H9 (cell line): ENCODE measurements around the gene ARID1B. TPM values are rescaled to one million over a fixed set of nuclear protein-coding genes. Genes with fewer than 3 reads are reported as not detected.

ENCODE experiments used
- DNase-seq: peaks from one replicate; pipeline ENCODE4 v3.0.0-alpha.2; 2017
- H2AFZ ChIP-seq: one replicate; pipeline ENCODE4 v1.6.1; 2013; ENCODE audit warnings: mild to moderate bottlenecking, low read length, control low read depth, moderate library complexity
- H2AK5ac ChIP-seq: 2 replicates; pipeline ENCODE4 v1.6.1; 2013; ENCODE audit warnings: low read length, control low read depth, mixed read lengths; ENCODE audit not compliant: insufficient read length
- H2BK120ac ChIP-seq: one replicate; pipeline ENCODE4 v1.6.1; 2013; ENCODE audit warnings: low read depth, mild to moderate bottlenecking, low read length, control low read depth, inconsistent platforms; ENCODE audit not compliant: poor library complexity, severe bottlenecking
- H2BK12ac ChIP-seq: 2 replicates; pipeline ENCODE4 v1.6.1; 2013; ENCODE audit warnings: low read length, control low read depth, mixed read lengths, low read depth; ENCODE audit not compliant: insufficient read length
- H2BK15ac ChIP-seq: 2 replicates; pipeline ENCODE4 v1.6.1; 2013; ENCODE audit warnings: low read depth, low read length, control low read depth
- H2BK20ac ChIP-seq: one replicate; pipeline ENCODE4 v1.6.1; 2013; ENCODE audit warnings: low read depth, mild to moderate bottlenecking, low read length, control low read depth, inconsistent platforms; ENCODE audit not compliant: poor library complexity, severe bottlenecking
- H2BK5ac ChIP-seq: 2 replicates; pipeline ENCODE4 v1.6.1; 2013; ENCODE audit warnings: low read length, control low read depth, mixed read lengths; ENCODE audit not compliant: insufficient read length
- H3K14ac ChIP-seq: 2 replicates; pipeline ENCODE4 v1.6.1; 2013; ENCODE audit warnings: low read length, control low read depth; ENCODE audit not compliant: insufficient read depth
- H3K18ac ChIP-seq: 2 replicates; pipeline ENCODE4 v1.6.1; 2013; ENCODE audit warnings: low read depth, mild to moderate bottlenecking, mixed read lengths, low read length, control low read depth; ENCODE audit not compliant: insufficient read length
- H3K23ac ChIP-seq: 2 replicates; pipeline ENCODE4 v1.6.1; 2013; ENCODE audit warnings: low read length, control low read depth, mixed read lengths, low read depth; ENCODE audit not compliant: insufficient read length
- H3K23me2 ChIP-seq: 2 replicates; pipeline ENCODE4 v1.6.1; 2013; ENCODE audit warnings: low read depth, mild to moderate bottlenecking, mixed read lengths, low read length, control low read depth; ENCODE audit not compliant: insufficient read length, poor library complexity, severe bottlenecking
- H3K27ac ChIP-seq: 2 replicates; pipeline ENCODE4 v1.5.1; 2013; ENCODE audit warnings: low read length, control low read depth, mixed read lengths, low read depth; ENCODE audit not compliant: insufficient read length
- H3K27me3 ChIP-seq: 2 replicates; pipeline ENCODE4 v1.6.1; 2013; ENCODE audit warnings: low read length, control low read depth, inconsistent platforms; ENCODE audit not compliant: insufficient read depth
- H3K4ac ChIP-seq: 2 replicates; pipeline ENCODE4 v1.6.1; 2013; ENCODE audit warnings: low read depth, mild to moderate bottlenecking, control low read depth, inconsistent platforms, low read length, moderate library complexity
- H3K4me1 ChIP-seq: 2 replicates; pipeline ENCODE4 v1.6.1; 2013; ENCODE audit warnings: low read length, control low read depth, inconsistent platforms; ENCODE audit not compliant: insufficient read depth
- H3K4me2 ChIP-seq: 2 replicates; pipeline ENCODE4 v1.6.1; 2013; ENCODE audit warnings: low read length, control low read depth, mixed read lengths; ENCODE audit not compliant: insufficient read length, insufficient read depth
- H3K56ac ChIP-seq: 2 replicates; pipeline ENCODE4 v1.6.1; 2013; ENCODE audit warnings: low read depth, mild to moderate bottlenecking, mixed read lengths, low read length, control low read depth; ENCODE audit not compliant: insufficient read length
- H3K79me1 ChIP-seq: 2 replicates; pipeline ENCODE4 v1.6.1; 2013; ENCODE audit warnings: low read depth, mild to moderate bottlenecking, moderate library complexity, low read length, control low read depth, inconsistent platforms; ENCODE audit not compliant: insufficient read depth, poor library complexity, severe bottlenecking
- H3K79me2 ChIP-seq: 2 replicates; pipeline ENCODE4 v1.6.1; 2013; ENCODE audit warnings: low read length, control low read depth, inconsistent platforms; ENCODE audit not compliant: insufficient read depth
- H3K9ac ChIP-seq: 2 replicates; pipeline ENCODE4 v1.6.1; 2013; ENCODE audit warnings: low read length, control low read depth, mixed read lengths; ENCODE audit not compliant: insufficient read length; ENCODE audit errors: extremely low read depth
- H3K9me3 ChIP-seq: one replicate; pipeline ENCODE4 v1.6.1; 2013; ENCODE audit warnings: low read depth, low read length, inconsistent platforms; ENCODE audit not compliant: control insufficient read depth
- H3T11ph ChIP-seq: one replicate; pipeline ENCODE4 v1.6.1; 2013; ENCODE audit warnings: mild to moderate bottlenecking, low read length, control low read depth, inconsistent platforms
- H4K20me1 ChIP-seq: one replicate; pipeline ENCODE4 v1.6.1; 2013; ENCODE audit not compliant: control insufficient read depth, insufficient read length, insufficient read depth
- H4K5ac ChIP-seq: 2 replicates; pipeline ENCODE4 v1.6.1; 2013; ENCODE audit warnings: low read depth, mild to moderate bottlenecking, mixed read lengths, low read length, control low read depth; ENCODE audit not compliant: insufficient read length
- H4K8ac ChIP-seq: replicated peaks from 2 replicates; pipeline ENCODE4 v1.6.1; 2013; ENCODE audit warnings: low read length, control low read depth, mixed read lengths, low read depth; ENCODE audit not compliant: insufficient read length
- H4K91ac ChIP-seq: 2 replicates; pipeline ENCODE4 v1.6.1; 2013; ENCODE audit warnings: low read depth, mild to moderate bottlenecking, moderate library complexity, mixed read lengths, low read length, control low read depth; ENCODE audit not compliant: insufficient read length
- H3K27ac Mint-ChIP-seq, 3 experiments: 2 replicates in 2 of 3; 3 replicates in 1 of 3; pipeline ENCODE4 v1.8.0; 2020 to 2021; ENCODE audit warnings: mixed read lengths in 3 of 3, mild to moderate bottlenecking in 1 of 3, moderate library complexity in 1 of 3
- H3K27me3 Mint-ChIP-seq: 2 replicates; pipeline ENCODE4 v1.8.0; 2021; ENCODE audit warnings: low read depth, mild to moderate bottlenecking, moderate library complexity, mixed read lengths
- H3K36me3 Mint-ChIP-seq, 3 experiments: 2 replicates in 2 of 3; 3 replicates in 1 of 3; pipeline ENCODE4 v1.8.0; 2020 to 2021; ENCODE audit warnings: low read depth in 3 of 3, mixed read lengths in 3 of 3; ENCODE audit not compliant: insufficient read depth in 1 of 3
- H3K4me1 Mint-ChIP-seq, 2 experiments: 2 replicates each; pipeline ENCODE4 v1.8.0; 2020; ENCODE audit warnings: mixed read lengths in 2 of 2
- H3K4me3 Mint-ChIP-seq, 2 experiments: 2 replicates in 1 of 2; 3 replicates in 1 of 2; pipeline ENCODE4 v1.8.0; 2020 to 2021; ENCODE audit warnings: mild to moderate bottlenecking in 2 of 2, mixed read lengths in 2 of 2, moderate library complexity in 1 of 2
- H3K9me3 Mint-ChIP-seq, 2 experiments: 2 replicates in 1 of 2; 3 replicates in 1 of 2; pipeline ENCODE4 v1.8.0; 2020; ENCODE audit warnings: mild to moderate bottlenecking in 2 of 2, mixed read lengths in 2 of 2, moderate library complexity in 1 of 2
- CTCF ChIP-seq: fragments of 200-600 bp; sonication (generic); conservative IDR thresholded peaks from 3 replicates; pipeline ENCODE4 v1.8.0; 2021; ENCODE audit warnings: antibody characterized with exemption, mild to moderate bottlenecking
- WGBS: extraction: QIAGEN DNeasy Blood & Tissue Kit; methylation state at CpG from one replicate; pipeline ENCODE4 v1.1.7; 2013; ENCODE audit warnings: missing lambda C conversion rate, low lambda C conversion rate, mixed read lengths; ENCODE audit not compliant: insufficient read length; ENCODE audit errors: extremely low coverage; 5-methylcytosine and 5-hydroxymethylcytosine counted together
- total RNA-seq: library from RNA; stranded (reverse); gene quantifications from 2 replicates; pipeline ENCODE4 v1.2.1, GENCODE V29; 2021

The ARID1B gene
- total RNA-seq, 1 experiment from 2014 or later, result 88.2 TPM

GRCh38 chr6:157088841-157089240, 311.7 kb downstream of the ARID1B start:
- peak overlapping the region in 1 of 2 experiments; percentile 5; a peak in 2 of 5 replicates for H3K4me3 Mint-ChIP-seq

More at GRCh38 chr6:157088841-157089240, 311.7 kb downstream of the ARID1B start:
- Mint-ChIP-seq H3K27me3 (no peaks in the 10 kb centered on the region), H3K9me3 (no peaks in the 10 kb centered on the region), H3K27ac (peak overlapping the region; percentile 31 to 94 (median 74)), H3K4me1 (peaks cover 47 to 54% of the 10 kb centered on the region in 2 experiments), H3K36me3 (peaks cover 4 to 15% (median 15%) of the 10 kb centered on the region in 3 experiments; a peak in 6 of 7 replicates)
- DNase-seq, result no peak
- Histone ChIP-seq H4K91ac (no peak overlapping the region), H3K9ac (no peak overlapping the region), H2BK120ac (peak overlapping the region; percentile 39), H3K23me2 (no peaks in the 10 kb centered on the region), H3K27me3 (no peaks in the 10 kb centered on the region), H3K4ac (peak overlapping the region; percentile 83; the same call in 1 of the 2 replicates), H3T11ph (peak overlapping the region; percentile 83), H3K9me3 (no peaks in the 10 kb centered on the region), H3K4me1 (peaks cover 11% of the 10 kb centered on the region), H2AFZ (no peak overlapping the region), H2BK20ac (no peak overlapping the region), H4K5ac (peak overlapping the region; percentile 33), H3K56ac (no peak overlapping the region), H4K8ac (no peak overlapping the region), H4K20me1 (no peaks in the 10 kb centered on the region), H3K4me2 (no peak overlapping the region), H2AK5ac (peak overlapping the region; percentile 37), H3K18ac (peak overlapping the region; percentile 88), H2BK12ac (peak overlapping the region; percentile 95), H2BK5ac (no peak overlapping the region), H3K79me2 (no peaks in the 10 kb centered on the region), H3K14ac (peak overlapping the region; percentile 82; the same call in 1 of the 2 replicates), H3K79me1 (no peaks in the 10 kb centered on the region), H3K23ac (no peak overlapping the region), H3K27ac (peak overlapping the region; percentile 68), H2BK15ac (no peak overlapping the region)
- no CpG with 5 or more reads among the region's 3 CpGs for WGBS
- no peak for TF ChIP-seq CTCF
